ENCODE data around the gene ADORA1. TPM values are rescaled to one million over a fixed set of nuclear protein-coding genes. Genes with fewer than 3 reads are reported as not detected.

The ADORA1 gene
- total RNA-seq, 1 donor from 2014 or later = not detected

- intact Hi-C loops (cut with micrococcal nuclease) = no loop called here
- Mint-ChIP-seq H3K27ac (no peak overlapping the region), H3K4me3 (no peak overlapping the region), H3K36me3 (ENCODE audit: low read depth) (no peaks in the 10 kb centered on the region), H3K27me3 (ENCODE audit: insufficient read depth) (peaks cover 10% of the 10 kb centered on the region), H3K4me1 (ENCODE audit: low read depth) (no peaks in the 10 kb centered on the region), H3K9me3 (no peaks in the 10 kb centered on the region)
- DNase-seq (ENCODE audit: low spot score) = no peak
Observed at GRCh38 chr1:203210988-203211387, 83.5 kb downstream of the ADORA1 start.

GRCh38 chr1:203211812-203212211 lies 84.3 kb downstream of the ADORA1 start:
- Mint-ChIP-seq H3K27me3 (ENCODE audit: insufficient read depth) (peaks cover 10% of the 10 kb centered on the region), H3K27ac (no peak overlapping the region), H3K36me3 (ENCODE audit: low read depth) (no peaks in the 10 kb centered on the region), H3K4me1 (ENCODE audit: low read depth) (peaks cover 3% of the 10 kb centered on the region), H3K4me3 (no peak overlapping the region), H3K9me3 (no peaks in the 10 kb centered on the region)
- intact Hi-C loops (cut with micrococcal nuclease) = no loop called here
- DNase-seq (ENCODE audit: low spot score) = no peak

DNA sequence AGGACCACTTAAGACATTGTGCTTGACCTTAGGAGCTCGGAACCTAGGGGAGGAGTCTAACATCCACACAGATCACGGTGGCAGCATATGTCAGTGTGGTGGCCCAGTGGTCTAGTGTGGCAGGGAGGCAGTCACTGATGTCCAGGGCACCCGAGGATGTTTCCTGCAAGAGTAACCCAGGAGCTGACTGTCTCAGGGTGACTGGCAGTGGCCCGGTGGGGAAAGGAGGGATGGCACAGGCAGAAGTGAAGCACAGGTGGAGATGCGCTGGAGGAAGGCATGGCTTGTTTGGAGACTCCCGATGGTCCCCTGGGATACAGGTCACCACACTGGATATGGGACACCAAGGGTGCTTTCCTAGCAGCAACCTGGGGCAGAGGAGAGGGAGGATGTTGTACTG lies 85.6 kb downstream of the ADORA1 start:
- intact Hi-C loops (cut with micrococcal nuclease) = no loop called here
- Mint-ChIP-seq H3K4me3 (no peak overlapping the region), H3K36me3 (ENCODE audit: low read depth) (no peaks in the 10 kb centered on the region), H3K4me1 (ENCODE audit: low read depth) (peaks cover 3% of the 10 kb centered on the region), H3K27ac (no peak overlapping the region), H3K9me3 (no peaks in the 10 kb centered on the region), H3K27me3 (ENCODE audit: insufficient read depth) (peaks cover 9% of the 10 kb centered on the region)
- no peak for DNase-seq (ENCODE audit: low spot score)

DNA sequence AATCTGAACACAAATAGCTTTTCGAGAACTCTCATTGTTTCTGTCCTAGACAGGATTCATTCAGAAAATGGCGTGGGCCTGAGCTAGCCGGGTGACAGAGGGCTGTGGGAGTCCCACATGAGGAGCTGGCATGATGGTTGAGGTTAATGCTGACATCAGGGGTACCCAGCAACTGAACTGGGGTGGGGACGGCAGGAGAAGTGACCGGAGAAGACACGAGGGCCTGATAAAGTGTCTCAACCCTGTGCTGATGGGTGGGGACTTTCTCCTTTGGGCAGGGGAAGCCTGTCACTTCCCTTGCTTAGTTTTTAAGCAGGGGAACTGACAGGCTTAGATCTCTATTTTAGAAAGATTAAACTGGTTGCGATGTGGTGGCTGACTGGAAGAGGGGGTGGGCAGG lies 87.3 kb downstream of the ADORA1 start:
- no peak overlapping the region for H3K4me3 Mint-ChIP-seq
- peaks cover 15% of the 10 kb centered on the region for H3K27me3 Mint-ChIP-seq (ENCODE audit: insufficient read depth)
- no peak for DNase-seq (ENCODE audit: low spot score)
- H3K9me3 Mint-ChIP-seq = no peaks in the 10 kb centered on the region
- no peaks in the 10 kb centered on the region for H3K36me3 Mint-ChIP-seq (ENCODE audit: low read depth)
- intact Hi-C loops (cut with micrococcal nuclease) = no loop called here
- H3K4me1 Mint-ChIP-seq (ENCODE audit: low read depth) = peaks cover 3% of the 10 kb centered on the region
- no peak overlapping the region for H3K27ac Mint-ChIP-seq

DNA sequence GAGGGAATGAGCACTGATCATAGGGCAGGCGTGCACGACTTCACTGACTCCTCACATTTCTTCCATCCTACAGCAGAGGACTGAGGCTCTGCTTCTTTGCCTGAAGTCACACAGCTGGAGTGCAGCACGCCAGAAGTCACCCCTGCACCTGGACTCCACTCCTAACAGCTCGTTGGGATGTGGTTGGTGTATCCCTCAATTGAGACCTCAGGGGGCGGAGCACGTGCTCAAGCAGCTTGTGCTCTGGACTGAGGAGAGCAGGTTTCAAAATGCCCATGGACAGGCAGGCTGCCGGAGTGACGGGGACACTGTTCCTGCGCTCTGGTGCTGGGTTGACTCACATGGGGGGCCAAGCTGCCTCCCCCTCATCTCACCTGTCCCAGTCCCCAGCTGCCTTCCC lies 88.0 kb downstream of the ADORA1 start:
- no peak overlapping the region for H3K4me3 Mint-ChIP-seq
- no peaks in the 10 kb centered on the region for H3K36me3 Mint-ChIP-seq (ENCODE audit: low read depth)
- DNase-seq (ENCODE audit: low spot score) = no peak
- peaks cover 14% of the 10 kb centered on the region for H3K27me3 Mint-ChIP-seq (ENCODE audit: insufficient read depth)
- H3K4me1 Mint-ChIP-seq (ENCODE audit: low read depth) = peaks cover 3% of the 10 kb centered on the region
- H3K27ac Mint-ChIP-seq = no peak overlapping the region
- intact Hi-C loops (cut with micrococcal nuclease) = no loop called here
- H3K9me3 Mint-ChIP-seq = no peaks in the 10 kb centered on the region

DNA sequence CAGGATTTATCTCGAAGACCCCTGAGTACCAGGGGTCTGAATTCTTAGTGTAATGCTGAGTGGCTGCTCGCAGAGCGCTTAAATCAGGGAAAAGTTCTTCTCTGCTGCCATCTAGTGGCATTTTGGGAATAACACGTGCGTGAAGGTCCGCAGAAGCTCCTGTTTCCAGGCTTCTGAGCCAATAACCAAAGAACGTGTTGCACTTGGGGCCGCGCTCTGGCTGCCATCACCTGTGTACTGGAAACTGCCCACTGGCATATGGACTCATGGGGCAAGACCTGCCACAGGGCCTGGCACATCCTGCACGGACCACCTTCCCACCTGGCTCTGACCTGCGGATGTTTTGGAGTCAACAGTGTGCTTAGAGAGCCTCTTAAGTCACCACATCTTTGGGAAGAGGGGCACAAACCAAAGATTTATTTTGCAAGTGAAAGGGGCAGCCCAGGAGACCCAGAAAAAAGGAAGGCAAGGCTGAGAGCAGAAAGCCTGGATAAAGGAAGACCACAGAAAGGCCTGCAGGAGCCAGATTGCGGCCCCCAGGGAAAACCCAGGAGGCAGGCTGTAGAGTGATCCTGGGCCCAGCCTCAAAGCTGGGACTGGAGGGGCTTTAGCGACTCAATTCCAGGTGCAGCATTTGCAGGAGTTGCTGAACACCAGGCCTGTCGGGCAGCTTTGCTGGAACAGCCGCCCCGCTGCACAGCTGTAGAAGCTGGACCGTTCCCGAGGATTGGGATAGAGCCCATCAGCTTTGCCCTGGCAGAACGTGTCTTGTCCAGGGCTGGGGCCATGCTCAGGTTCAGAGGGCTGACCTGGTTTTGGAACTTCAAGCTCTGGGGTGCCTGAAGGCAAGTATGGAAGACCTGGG lies 89.0 kb downstream of the ADORA1 start:
- Mint-ChIP-seq H3K36me3 (ENCODE audit: low read depth) (no peaks in the 10 kb centered on the region), H3K4me3 (no peak overlapping the region), H3K9me3 (no peaks in the 10 kb centered on the region), H3K4me1 (ENCODE audit: low read depth) (peaks cover 3% of the 10 kb centered on the region), H3K27me3 (ENCODE audit: insufficient read depth) (peaks cover 11% of the 10 kb centered on the region), H3K27ac (no peak overlapping the region)
- peak; percentile 43 for DNase-seq (ENCODE audit: low spot score)
- intact Hi-C loops (cut with micrococcal nuclease) = loop anchor here (1.0 kb wide), 3 partner anchors 44 to 177 kb away; no protein-coding TSS in a partner anchor

Other genes with a start within 250 kb of the ADORA1 start
- 11.8 and 13.4 TPM in 2 replicates for gene RABIF, start 238.6 kb upstream of the ADORA1 start, total RNA-seq
- 24.9 and 25.5 TPM in 2 replicates for gene KLHL12, start 200.5 kb upstream of the ADORA1 start, total RNA-seq
- 88.7 and 93.3 TPM in 2 replicates for gene ADIPOR1, start 169.4 kb upstream of the ADORA1 start, total RNA-seq
- 21.5 and 21.7 TPM in 2 replicates for gene CYB5R1, start 160.5 kb upstream of the ADORA1 start, total RNA-seq
- gene TMEM183A, start 120.4 kb upstream of the ADORA1 start, total RNA-seq = 69.9 and 83.6 TPM in 2 replicates
- 11.5 and 14.9 TPM in 2 replicates for gene PPFIA4, start 101.2 kb upstream of the ADORA1 start, total RNA-seq
- gene MYOG, start 41.7 kb upstream of the ADORA1 start, total RNA-seq = not detected in 2 replicates
- not detected in 2 replicates for gene MYBPH, start 48.1 kb downstream of the ADORA1 start, total RNA-seq
- gene CHI3L1, start 59.0 kb downstream of the ADORA1 start, total RNA-seq = not detected in 2 replicates
- gene CHIT1, start 101.9 kb downstream of the ADORA1 start, total RNA-seq = 0.15 and 0.52 TPM in 2 replicates
- gene BTG2, start 177.8 kb downstream of the ADORA1 start, total RNA-seq = 137 and 139 TPM in 2 replicates
- gene FMOD, start 223.4 kb downstream of the ADORA1 start, total RNA-seq = 3.4 and 4.1 TPM in 2 replicates

Data from activated T-helper 1 cell treated with anti-CD3 and anti-CD28 coated beads, Interleukin-12 subunit alpha, Interleukin-12 subunit beta, Interleukin-2, Interleukin-4 antibody, amounts not matched to agents 30 ng/mL and 10 ng/mL and 1 ng/mL, durations not matched to agents 14 hours and 24 hours and 36 hours (primary cell).